GM08714 (cell line): ENCODE measurements around the gene TMEM182.

Experiments used
- H3K4me3 ChIP-seq: fragments of 200-500 bp; sonication (Bioruptor generic); 2 replicates; pipeline ENCODE4 v1.5.1; 2014; ENCODE audit warnings: mild to moderate bottlenecking, low read length, inconsistent platforms
- ZNF274 ChIP-seq: IDR thresholded peaks from 2 replicates; pipeline ENCODE4 v1.6.1; 2012; ENCODE audit warnings: mild to moderate bottlenecking, low read depth, low read length

The TMEM182 gene

DNA sequence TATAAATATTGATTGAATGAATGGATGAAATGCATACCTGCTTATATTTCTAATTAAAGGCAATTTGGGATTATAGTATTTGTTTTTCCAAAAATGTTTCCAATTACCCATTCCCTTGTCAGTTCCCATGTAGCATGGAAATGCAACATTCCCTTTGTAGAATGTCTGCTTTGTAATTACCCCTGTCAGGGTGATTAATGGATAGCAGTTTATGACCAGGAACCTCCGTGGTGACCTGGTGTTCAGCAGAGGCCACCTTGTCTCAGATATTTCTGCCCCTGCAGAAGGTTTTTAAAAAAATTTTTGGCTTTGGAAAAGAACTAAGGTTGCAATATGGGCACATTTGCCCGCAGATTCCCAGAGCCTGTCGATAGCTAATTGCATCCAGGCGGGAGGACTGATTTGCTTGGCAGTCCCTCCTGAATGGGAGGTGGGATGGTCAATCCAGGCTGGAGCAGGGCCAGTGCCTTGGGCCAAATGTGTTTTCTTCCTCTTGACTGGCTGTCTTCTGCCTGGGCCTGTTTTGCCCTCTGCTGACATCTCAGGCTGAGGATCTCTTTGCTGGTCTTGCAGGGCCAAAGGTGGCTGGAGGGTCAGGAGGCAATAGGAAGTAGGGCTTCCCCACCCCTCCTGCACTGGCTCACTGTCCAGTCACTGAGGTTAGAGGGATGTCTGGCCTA, 82.1 kb downstream of the TMEM182 start:
- H3K4me3 ChIP-seq: no peak overlapping the region
- TF ChIP-seq ZNF274: no peak

DNA sequence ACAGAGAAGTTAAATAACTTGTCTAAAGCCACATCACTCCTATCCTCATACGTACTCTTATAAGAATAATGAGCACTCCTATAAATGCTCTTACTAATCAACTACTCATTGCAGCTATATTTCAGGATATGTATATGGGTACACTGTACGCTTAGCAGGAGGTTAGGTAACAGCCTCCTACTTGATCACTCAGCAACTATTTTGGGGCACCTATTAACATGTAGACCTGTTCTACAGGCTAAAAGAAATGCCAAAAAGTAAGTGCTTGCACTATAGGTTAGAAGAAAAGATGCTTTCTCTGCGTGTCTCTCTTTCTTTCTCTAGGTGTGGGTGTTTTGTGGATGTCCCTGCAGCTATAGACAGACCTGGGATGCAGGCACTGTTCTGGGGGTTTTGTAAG, 83.1 kb downstream of the TMEM182 start:
- no peak for TF ChIP-seq ZNF274
- H3K4me3 ChIP-seq: no peak overlapping the region

DNA sequence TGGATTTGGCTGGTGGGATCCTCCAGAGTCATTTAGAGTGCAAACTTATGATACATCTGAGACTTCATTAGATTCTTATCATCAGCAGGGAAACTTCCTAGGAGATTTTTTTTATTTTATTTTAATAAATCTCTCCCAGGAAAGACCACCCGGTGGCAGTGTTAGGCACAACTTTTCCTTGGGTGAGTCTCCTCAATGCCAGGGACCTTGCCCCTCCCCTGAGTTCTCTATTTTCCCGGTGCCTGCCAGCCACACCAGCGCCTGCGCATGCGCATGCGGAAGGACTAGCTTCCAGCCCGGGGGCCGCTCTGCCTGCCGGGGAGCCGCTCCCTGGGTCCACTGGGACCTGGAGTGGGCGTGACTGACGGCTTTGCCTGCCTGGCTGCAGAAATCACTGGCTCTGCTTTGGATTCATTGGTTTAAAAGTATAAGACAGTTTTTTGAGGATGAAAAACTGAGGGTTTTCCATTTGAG, 86.6 kb downstream of the TMEM182 start:
- no peak for TF ChIP-seq ZNF274
- H3K4me3 ChIP-seq: no peak overlapping the region

DNA sequence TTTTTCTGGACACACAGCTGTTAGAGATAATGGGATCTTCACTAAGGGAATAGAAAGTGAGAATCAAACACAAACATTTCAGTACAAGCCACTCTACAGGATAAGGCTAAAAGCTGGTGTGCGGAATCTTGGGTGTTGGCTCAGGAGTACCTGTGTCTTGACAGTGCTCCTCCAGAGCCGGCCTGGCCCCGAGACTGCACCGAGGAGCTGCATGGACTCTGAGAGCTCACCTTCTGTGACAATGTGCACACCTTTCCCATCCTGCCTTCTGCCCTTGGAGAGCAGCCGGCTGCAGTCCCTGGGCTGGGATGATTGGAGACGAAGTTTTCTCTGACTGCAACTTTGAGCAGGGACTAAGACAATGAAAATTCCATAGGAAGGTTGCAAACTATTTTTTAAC, 89.1 kb downstream of the TMEM182 start:
- no peak for TF ChIP-seq ZNF274
- H3K4me3 ChIP-seq: no peak overlapping the region

DNA sequence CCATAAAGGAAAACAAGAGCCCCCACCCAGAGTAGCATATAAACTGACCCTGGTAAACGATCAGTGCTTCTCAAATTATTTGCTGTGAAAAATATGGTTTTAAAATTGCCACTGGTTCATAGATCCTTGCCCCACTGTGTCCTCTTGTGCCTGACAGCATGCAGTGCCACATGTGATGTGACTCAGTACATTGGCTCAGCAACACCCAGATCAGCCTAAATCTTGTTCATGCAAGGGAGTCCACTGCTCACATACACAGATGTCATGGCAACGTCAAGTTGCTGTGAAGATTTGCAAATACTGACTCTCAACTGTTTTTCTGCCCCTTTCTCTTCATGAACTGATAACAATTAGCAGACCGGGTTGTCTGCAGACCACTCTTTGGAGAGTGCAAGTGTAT, 91.0 kb downstream of the TMEM182 start:
- no peak overlapping the region for H3K4me3 ChIP-seq
- no peak for TF ChIP-seq ZNF274
